T-cell (primary cell): ENCODE measurements around the gene PLEKHA3. TPM values are rescaled to one million over a fixed set of nuclear protein-coding genes. Genes with fewer than 3 reads are reported as not detected.
A peak's percentile ranks its signal among the peaks of the same experiment; 100 is the strongest.
"Not testable (repeated sequence)": the region's sequence is repeated elsewhere in the genome, so short reads cannot be mapped to it uniquely, and the experiment has no call there.

ENCODE experiments used
- ATAC-seq, 4 experiments: fragments of 200-7000 bp in 3 of 4; fragments of 150-1000 bp in 1 of 4; cut with Tn5 transposase; replicated peaks in 1 of 4; 1 replicate in 3 of 4; 2 replicates in 1 of 4; pipeline ENCODE4 v1.10.0; 2021; ENCODE audit warnings: moderate library complexity in 3 of 4, mild to moderate bottlenecking in 2 of 4, moderate number of reproducible peaks in 1 of 4
- CTCF ChIA-PET, 2 donors: fragments of 300-600 bp; sonication (Branson Sonifier 250); formaldehyde crosslinking; loops; one replicate each; lab custom pipeline; 2022; ENCODE audit warnings: antibody characterized with exemption in 2 of 2; lab: Charles Lee
- POLR2A ChIA-PET, 2 donors: fragments of 300-600 bp; sonication (Branson Sonifier 250); formaldehyde crosslinking; loops; one replicate each; lab custom pipeline; 2022; ENCODE audit warnings: antibody characterized with exemption in 2 of 2; lab: Charles Lee
- DNase-seq, 35 experiments: peaks; one replicate each; pipeline versions ENCODE4 v3.0.0 to v3.0.0-alpha.2; 2013 to 2023
- H3K27ac ChIP-seq: one replicate; pipeline ENCODE4 v1.5.1; 2013; ENCODE audit warnings: low read length
- H3K27me3 ChIP-seq, 2 experiments: replicated peaks in 1 of 2; 1 replicate in 1 of 2; 2 replicates in 1 of 2; pipeline versions ENCODE4 v1.6.1 to v1.7.0; 2013; ENCODE audit warnings: low read length in 1 of 2, mixed read lengths in 1 of 2; ENCODE audit not compliant: control insufficient read depth in 2 of 2, insufficient read depth in 2 of 2; ENCODE audit errors: extremely low read depth in 1 of 2
- H3K36me3 ChIP-seq, 2 donors: 1 replicate in 1 of 2; 2 replicates in 1 of 2; pipeline versions ENCODE4 v1.6.1 to v1.7.0; 2013; ENCODE audit warnings: low read length in 1 of 2; ENCODE audit not compliant: control insufficient read depth in 2 of 2, insufficient read depth in 1 of 2; ENCODE audit errors: extremely low read depth in 1 of 2
- H3K4me1 ChIP-seq, 2 experiments: 1 replicate in 1 of 2; 2 replicates in 1 of 2; pipeline versions ENCODE4 v1.6.1 to v1.7.0; 2013; ENCODE audit warnings: low read length in 2 of 2, mixed read lengths in 1 of 2; ENCODE audit not compliant: insufficient read depth in 2 of 2, control insufficient read depth in 1 of 2; ENCODE audit errors: extremely low read depth in 1 of 2
- H3K4me3 ChIP-seq, 2 donors: 1 replicate in 1 of 2; 2 replicates in 1 of 2; pipeline versions ENCODE4 v1.5.1 to v1.7.0; 2013; ENCODE audit warnings: mild to moderate bottlenecking in 2 of 2, low read length in 1 of 2, moderate library complexity in 1 of 2; ENCODE audit not compliant: control insufficient read depth in 1 of 2; ENCODE audit errors: extremely low read depth in 1 of 2
- H3K9me3 ChIP-seq: 2 replicates; pipeline ENCODE4 v1.7.0; 2013
- H3K27ac Mint-ChIP-seq, 2 donors: one replicate each; pipeline ENCODE4 v1.8.0; 2020 to 2021; ENCODE audit warnings: mild to moderate bottlenecking in 2 of 2, mixed read lengths in 2 of 2
- H3K27me3 Mint-ChIP-seq, 2 donors: one replicate each; pipeline ENCODE4 v1.8.0; 2021 to 2022; ENCODE audit warnings: mixed read lengths in 2 of 2
- H3K36me3 Mint-ChIP-seq: one replicate; pipeline ENCODE4 v1.8.0; 2021; ENCODE audit warnings: mixed read lengths
- H3K4me1 Mint-ChIP-seq, 3 donors: one replicate each; pipeline ENCODE4 v1.8.0; 2020 to 2022; ENCODE audit warnings: mixed read lengths in 3 of 3, mild to moderate bottlenecking in 1 of 3
- H3K4me3 Mint-ChIP-seq, 3 donors: one replicate each; pipeline ENCODE4 v1.8.0; 2020 to 2022; ENCODE audit warnings: mild to moderate bottlenecking in 3 of 3, mixed read lengths in 3 of 3, moderate library complexity in 3 of 3
- H3K9me3 Mint-ChIP-seq, 3 donors: one replicate each; pipeline ENCODE4 v1.8.0; 2020 to 2022; ENCODE audit warnings: mixed read lengths in 3 of 3
- WGBS: methylation state at CpG from one replicate; pipeline ENCODE4 v1.1.5; 2013; ENCODE audit warnings: missing lambda C conversion rate; ENCODE audit not compliant: insufficient coverage; 5-methylcytosine and 5-hydroxymethylcytosine counted together
- total RNA-seq, 35 experiments: library from RNA in 6 of 35; stranded (reverse) in 6 of 35; fragments of 120-200 nt in 1 of 35; gene quantifications; one replicate each; pipeline versions ENCODE4 v1.2.1 to v1.2.4 and lab custom pipeline; 2013 to 2026

Gene PLEKHA3
- total RNA-seq, 5 donors from 2014 or later (not counting 1 experiment from before 2014, with no cell fraction given) = 21.9 to 28.9 (median 24.8) TPM

- Mint-ChIP-seq H3K4me1 (no peaks in the 10 kb centered on the region), H3K4me3 (no peak overlapping the region), H3K9me3 (no peaks in the 10 kb centered on the region), H3K27ac (no peak overlapping the region), H3K27me3 (no peaks in the 10 kb centered on the region), H3K36me3 (peaks cover 4% of the 10 kb centered on the region)
- no peak overlapping the region for H3K4me3 ChIP-seq
- no peaks in the 10 kb centered on the region for H3K9me3 ChIP-seq
- H3K27ac ChIP-seq = no peak overlapping the region
- ATAC-seq (no peak), DNase-seq (no peak)
- H3K4me1 ChIP-seq = no peaks in the 10 kb centered on the region
- 100% methylated on average over 3 of the region's 7 CpGs for WGBS
- no peaks in the 10 kb centered on the region for H3K27me3 ChIP-seq
- POLR2A ChIA-PET = interaction anchor here in 1 of 2 donors (1.0 kb wide), 1 partner anchor 18 kb away, joined by 3 read pairs; the partner anchor contains the start of genes PJVK and PRKRA
- peaks cover 0 to 3% of the 10 kb centered on the region in 2 donors for H3K36me3 ChIP-seq
- CTCF ChIA-PET = interaction anchor here in 1 of 2 donors (0.6 kb wide), 1 partner anchor 1325 kb away, joined by 4 read pairs; no protein-coding TSS in a partner anchor
Observed at GRCh38 chr2:178469219-178469849, 10.9 kb upstream of the PLEKHA3 start.

GRCh38 chr2:178471313-178471712 is 8.9 kb upstream of the PLEKHA3 start:
- H3K36me3 Mint-ChIP-seq, H3K4me3 ChIP-seq, H3K27ac ChIP-seq, ATAC-seq, H3K4me3 Mint-ChIP-seq, H3K4me1 ChIP-seq, H3K4me1 Mint-ChIP-seq, H3K9me3 ChIP-seq, CTCF ChIA-PET, H3K27me3 Mint-ChIP-seq, H3K9me3 Mint-ChIP-seq, H3K36me3 ChIP-seq, DNase-seq, H3K27me3 ChIP-seq, H3K27ac Mint-ChIP-seq: not testable (repeated sequence)
- no CpG with 5 or more reads among the region's 5 CpGs for WGBS
- POLR2A ChIA-PET = interaction anchor here in 1 of 2 donors (0.7 kb wide), 1 partner anchor 20 kb away, joined by 6 read pairs; the partner anchor contains the start of genes PJVK and PRKRA

DNA sequence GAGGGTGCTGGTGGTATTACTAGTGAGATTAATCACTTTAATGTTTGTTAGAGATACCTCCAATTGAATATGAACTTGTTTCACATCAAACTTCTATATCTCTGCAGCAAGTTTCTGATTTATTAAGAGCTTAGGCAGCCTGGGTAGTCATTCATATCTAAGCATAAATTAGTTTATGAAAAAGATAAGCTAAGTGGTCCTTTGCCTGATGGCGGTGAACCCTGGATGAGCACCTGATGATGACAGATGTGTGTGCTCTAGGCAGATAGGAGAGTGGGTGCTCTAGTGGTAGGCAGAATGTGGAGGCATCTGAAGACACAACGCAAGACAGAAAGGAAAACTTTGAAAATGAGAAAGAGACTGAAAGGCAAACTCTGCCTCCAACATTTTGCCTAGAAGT is 6.9 kb upstream of the PLEKHA3 start:
- H3K4me1 Mint-ChIP-seq = peaks cover 3 to 9% (median 4%) of the 10 kb centered on the region in 3 donors
- no peak overlapping the region for H3K4me3 Mint-ChIP-seq

GRCh38 chr2:178473931-178474330 is 6.3 kb upstream of the PLEKHA3 start:
- Mint-ChIP-seq H3K27ac (no peak overlapping the region), H3K27me3 (no peaks in the 10 kb centered on the region), H3K9me3 (no peaks in the 10 kb centered on the region), H3K4me1 (peaks cover 7 to 13% (median 10%) of the 10 kb centered on the region in 3 donors), H3K36me3 (no peaks in the 10 kb centered on the region), H3K4me3 (no peak overlapping the region)
- no peak for DNase-seq
- Histone ChIP-seq H3K4me1 (peaks cover 3 to 10% of the 10 kb centered on the region in 2 experiments), H3K9me3 (no peaks in the 10 kb centered on the region), H3K27me3 (no peaks in the 10 kb centered on the region), H3K4me3 (no peak overlapping the region), H3K27ac (no peak overlapping the region), H3K36me3 (no peaks in the 10 kb centered on the region)
- ATAC-seq = no peak
- ChIA-PET POLR2A (interaction anchor here (0.6 to 1.3 kb wide), 2 partner anchors 23 to 27 kb away, joined by 4 read pairs; partner anchors contain the start of genes PJVK (in 1 of the 2) and PRKRA (in 1 of the 2)), CTCF (interaction anchor here in 1 of 2 donors (0.8 to 1.0 kb wide), 2 partner anchors 19 to 21 kb away, joined by 3 read pairs; no protein-coding TSS in a partner anchor)
- 93% methylated on average over 3 of the region's 4 CpGs for WGBS

More for the DNA sequence above, 6.9 kb upstream of the PLEKHA3 start:
- Histone ChIP-seq H3K4me3 (no peak overlapping the region), H3K9me3 (no peaks in the 10 kb centered on the region), H3K27me3 (no peaks in the 10 kb centered on the region), H3K4me1 (peaks cover 3 to 7% of the 10 kb centered on the region in 2 experiments), H3K36me3 (no peaks in the 10 kb centered on the region), H3K27ac (no peak overlapping the region)
- no peak overlapping the region for H3K27ac Mint-ChIP-seq
- 100% methylated on average over 1 of the region's 2 CpGs for WGBS
- H3K27me3 Mint-ChIP-seq = no peaks in the 10 kb centered on the region
- ATAC-seq = no peak
- DNase-seq = no peak
- POLR2A ChIA-PET = interaction anchor here (0.6 kb wide), 2 partner anchors 26 to 100 kb away, joined by 3 to 4 read pairs; no protein-coding TSS in a partner anchor
- no peaks in the 10 kb centered on the region for H3K9me3 Mint-ChIP-seq
- CTCF ChIA-PET = interaction anchor here in 1 of 2 donors (1.0 kb wide), 1 partner anchor 20 kb away, joined by 3 read pairs; no protein-coding TSS in a partner anchor
- no peaks in the 10 kb centered on the region for H3K36me3 Mint-ChIP-seq

DNA sequence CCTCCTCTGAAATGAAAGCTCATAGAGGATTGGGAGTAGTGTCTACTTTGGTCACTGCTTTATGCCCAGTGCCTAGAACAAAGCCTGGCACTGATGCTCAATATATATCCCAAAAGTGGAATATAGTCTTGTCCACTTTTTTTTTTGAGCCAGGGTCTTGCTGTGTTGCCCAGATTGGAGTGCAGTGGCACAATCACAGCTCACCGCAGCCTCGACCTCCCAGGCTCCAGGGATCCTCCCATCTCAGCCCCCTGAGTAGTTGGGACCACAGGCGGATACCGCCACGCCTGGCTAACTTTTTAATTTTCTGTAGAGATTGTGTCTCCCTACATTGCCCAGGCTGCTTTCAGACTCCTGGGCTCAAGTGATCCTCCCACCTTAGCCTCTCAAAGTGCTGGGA is 5.7 kb upstream of the PLEKHA3 start:
- no peaks in the 10 kb centered on the region for H3K9me3 ChIP-seq
- H3K4me3 ChIP-seq = no peak overlapping the region
- Mint-ChIP-seq H3K4me1 (peaks cover 13 to 19% (median 16%) of the 10 kb centered on the region in 3 donors), H3K4me3 (no peak overlapping the region), H3K27me3 (no peaks in the 10 kb centered on the region), H3K27ac (no peak overlapping the region), H3K9me3 (no peaks in the 10 kb centered on the region), H3K36me3 (no peaks in the 10 kb centered on the region)
- ChIA-PET CTCF (interaction anchor here in 1 of 2 donors (0.8 kb wide), 1 partner anchor 19 kb away, joined by 3 read pairs; no protein-coding TSS in a partner anchor), POLR2A (interaction anchor here in 1 of 2 donors (1.3 kb wide), 1 partner anchor 24 kb away, joined by 4 read pairs; the partner anchor contains the start of genes PJVK and PRKRA)
- 90% methylated on average over 3 of the region's 5 CpGs for WGBS
- no peaks in the 10 kb centered on the region for H3K36me3 ChIP-seq
- ATAC-seq (no peak), DNase-seq (no peak)
- no peak overlapping the region for H3K27ac ChIP-seq
- H3K27me3 ChIP-seq = no peaks in the 10 kb centered on the region
- peaks cover 7 to 16% of the 10 kb centered on the region in 2 experiments for H3K4me1 ChIP-seq

GRCh38 chr2:178476477-178476876 is 3.8 kb upstream of the PLEKHA3 start:
- H3K27me3 Mint-ChIP-seq = no peaks in the 10 kb centered on the region
- Histone ChIP-seq H3K9me3 (no peaks in the 10 kb centered on the region), H3K27ac (no peak overlapping the region), H3K36me3 (no peaks in the 10 kb centered on the region), H3K27me3 (no peaks in the 10 kb centered on the region), H3K4me3 (no peak overlapping the region), H3K4me1 (peaks cover 14 to 28% of the 10 kb centered on the region in 2 experiments)
- no peak for DNase-seq
- H3K4me1 Mint-ChIP-seq = peaks cover 18 to 29% (median 27%) of the 10 kb centered on the region in 3 donors
- H3K27ac Mint-ChIP-seq = peak overlapping the region in 1 of 2 donors; percentile 39
- no peak overlapping the region for H3K4me3 Mint-ChIP-seq
- H3K9me3 Mint-ChIP-seq = no peaks in the 10 kb centered on the region
- ChIA-PET POLR2A (interaction anchor here in 1 of 2 donors (1.3 kb wide), 1 partner anchor 26 kb away, joined by 3 read pairs; the partner anchor contains the start of genes PJVK and PRKRA), CTCF (no interaction called here)
- H3K36me3 Mint-ChIP-seq = no peaks in the 10 kb centered on the region
- no peak for ATAC-seq
